ENCODE results near the gene CREG2.

The CREG2 gene

GRCh38 chr2:101387151-101387834, at the start of gene CREG2:
Gene CREG2, minus strand, starts transcription at chr2:101387503. Its CDS starts 46 bp downstream, at chr2:101387457.
- peak; percentile 90 for DNase-seq (ENCODE audit: low spot score)

GRCh38 chr2:101435001-101435862, 47.9 kb upstream of the CREG2 start:
- DNase-seq (ENCODE audit: low spot score) = no peak

GRCh38 chr2:101433465-101433864, 46.2 kb upstream of the CREG2 start:
- DNase-seq (ENCODE audit: low spot score) = no peak

- DNase-seq (ENCODE audit: low spot score) = no peak
Observed at GRCh38 chr2:101432411-101433181, 45.3 kb upstream of the CREG2 start.

- DNase-seq (ENCODE audit: low spot score) = no peak
Observed at GRCh38 chr2:101431486-101431885, 44.2 kb upstream of the CREG2 start.

- no peak for DNase-seq (ENCODE audit: low spot score)
Observed at GRCh38 chr2:101430156-101430555, 42.9 kb upstream of the CREG2 start.

- DNase-seq (ENCODE audit: low spot score) = no peak
Observed at GRCh38 chr2:101429453-101429852, 42.1 kb upstream of the CREG2 start.

GRCh38 chr2:101428422-101429176, 41.3 kb upstream of the CREG2 start:
- no peak for DNase-seq (ENCODE audit: low spot score)

- DNase-seq (ENCODE audit: low spot score) = peak; percentile 30
Observed at GRCh38 chr2:101427743-101428142, 40.4 kb upstream of the CREG2 start.

- DNase-seq (ENCODE audit: low spot score) = no peak
Observed at GRCh38 chr2:101427240-101427639, 39.9 kb upstream of the CREG2 start.

- DNase-seq (ENCODE audit: low spot score) = no peak
Observed at GRCh38 chr2:101426822-101427221, 39.5 kb upstream of the CREG2 start.

- no peak for DNase-seq (ENCODE audit: low spot score)
Observed at GRCh38 chr2:101420623-101421022, 33.3 kb upstream of the CREG2 start.

- DNase-seq (ENCODE audit: low spot score) = peak; percentile 76
Observed at GRCh38 chr2:101419096-101419663, 31.9 kb upstream of the CREG2 start.

GRCh38 chr2:101418460-101419095, 31.3 kb upstream of the CREG2 start:
- no peak for DNase-seq (ENCODE audit: low spot score)

- no peak for DNase-seq (ENCODE audit: low spot score)
Observed at GRCh38 chr2:101416609-101417008, 29.3 kb upstream of the CREG2 start.

- DNase-seq (ENCODE audit: low spot score) = no peak
Observed at GRCh38 chr2:101415884-101416283, 28.6 kb upstream of the CREG2 start.

GRCh38 chr2:101415220-101415619, 27.9 kb upstream of the CREG2 start:
- DNase-seq (ENCODE audit: low spot score) = no peak

- no peak for DNase-seq (ENCODE audit: low spot score)
Observed at GRCh38 chr2:101412092-101412694, 24.9 kb upstream of the CREG2 start.

GRCh38 chr2:101410746-101411145, 23.4 kb upstream of the CREG2 start:
- DNase-seq (ENCODE audit: low spot score) = no peak

- DNase-seq (ENCODE audit: low spot score) = no peak
Observed at GRCh38 chr2:101410114-101410513, 22.8 kb upstream of the CREG2 start.

GRCh38 chr2:101409699-101410098, 22.4 kb upstream of the CREG2 start:
- no peak for DNase-seq (ENCODE audit: low spot score)
